Stimulated activated CD8-positive, alpha-beta memory T cell treated with anti-CD3 and anti-CD28 coated beads, Interleukin-2, amount 100 ng/mL, for 1 hour (primary cell): ENCODE results near the gene AGBL4.

Source experiments
- DNase-seq, 2 donors: peaks; one replicate each; pipeline ENCODE4 v3.0.0-alpha.2; 2020; ENCODE audit warnings: low read depth in 2 of 2

AGBL4 gene

GRCh38 chr1:49694251-49694827 is 329.4 kb downstream of the AGBL4 start:
- DNase-seq: no peak

DNA sequence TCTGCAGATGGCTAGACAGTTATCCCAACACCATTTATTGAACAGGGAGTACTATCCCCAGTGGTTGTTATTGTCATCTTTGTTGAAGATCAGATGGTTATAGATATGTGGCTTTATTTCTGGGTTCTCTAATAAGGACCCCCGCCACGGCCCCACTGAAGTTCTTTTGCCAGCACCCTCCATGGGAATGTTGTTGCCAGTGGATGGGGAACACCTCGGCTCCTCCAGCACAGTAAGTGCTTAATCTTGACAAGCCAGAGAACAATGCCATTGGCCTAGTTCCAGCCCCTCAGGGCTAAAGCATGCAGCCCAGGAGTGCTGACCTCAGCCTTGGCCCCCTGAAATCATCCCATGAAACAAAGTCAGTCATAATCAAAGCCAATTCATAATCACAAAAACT is 337.6 kb downstream of the AGBL4 start:
- DNase-seq: no peak

GRCh38 chr1:49677706-49678105 is 346.0 kb downstream of the AGBL4 start:
- DNase-seq: no peak

GRCh38 chr1:49651136-49651535 is 372.6 kb downstream of the AGBL4 start:
- DNase-seq: no peak

GRCh38 chr1:49630156-49630555 is 393.6 kb downstream of the AGBL4 start:
- DNase-seq: no peak

DNA sequence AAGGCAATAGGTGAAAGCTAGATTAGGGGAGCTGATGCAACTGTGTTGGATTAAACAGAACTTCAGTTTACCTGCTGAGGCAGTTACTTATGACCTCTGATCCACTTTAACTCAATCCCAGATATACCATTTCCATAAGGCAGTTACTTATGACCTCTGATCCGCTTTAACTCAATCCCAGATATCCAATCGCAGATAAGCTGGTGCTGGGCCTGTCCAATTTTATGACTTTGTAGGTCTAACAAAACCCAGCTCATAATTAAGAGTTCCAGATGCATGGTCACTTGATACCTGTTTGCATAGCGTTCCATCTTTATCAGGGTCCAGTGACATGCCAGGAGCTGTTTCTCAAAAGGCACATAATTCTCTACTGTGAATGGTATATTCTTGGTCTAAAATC is 396.0 kb downstream of the AGBL4 start:
- no peak for DNase-seq

DNA sequence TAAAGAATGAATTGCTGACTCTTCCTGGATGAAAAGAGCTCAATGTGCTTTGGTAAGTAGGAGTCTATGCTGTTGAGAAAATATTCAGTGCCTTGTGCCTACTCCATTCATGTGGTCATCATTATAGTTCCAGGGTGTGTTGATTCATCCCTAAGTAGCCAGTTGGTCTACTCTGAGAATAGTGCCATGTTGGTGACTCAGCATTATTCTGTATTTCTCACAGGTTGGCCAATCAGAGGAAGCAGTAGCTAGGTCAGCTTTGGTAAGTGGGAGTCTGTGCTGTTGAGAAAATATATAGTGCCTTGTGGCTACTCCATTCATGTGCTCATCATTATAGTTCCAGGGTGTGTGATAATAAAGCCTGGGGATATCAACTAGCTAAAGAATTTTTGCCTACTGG is 397.3 kb downstream of the AGBL4 start:
- no peak for DNase-seq

DNA sequence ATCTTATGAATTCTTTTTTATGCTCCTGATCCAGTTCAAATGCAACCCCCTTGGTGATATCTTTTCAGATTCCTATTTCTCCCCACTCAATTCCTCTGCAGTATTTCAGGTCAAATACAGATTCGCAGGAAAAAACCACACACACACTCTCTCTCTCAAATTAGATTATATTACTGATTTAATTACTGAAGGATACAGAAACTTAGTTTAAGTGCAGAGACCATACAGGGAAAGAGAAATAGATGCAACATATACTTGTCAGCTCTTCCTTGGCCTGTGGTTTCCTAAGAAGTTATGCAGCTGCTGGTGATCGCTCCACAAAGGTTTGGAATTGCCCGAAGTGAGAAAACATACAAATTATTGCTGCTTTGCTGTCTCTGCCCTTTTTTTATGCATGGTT is 400.9 kb downstream of the AGBL4 start:
- DNase-seq: no peak

DNA sequence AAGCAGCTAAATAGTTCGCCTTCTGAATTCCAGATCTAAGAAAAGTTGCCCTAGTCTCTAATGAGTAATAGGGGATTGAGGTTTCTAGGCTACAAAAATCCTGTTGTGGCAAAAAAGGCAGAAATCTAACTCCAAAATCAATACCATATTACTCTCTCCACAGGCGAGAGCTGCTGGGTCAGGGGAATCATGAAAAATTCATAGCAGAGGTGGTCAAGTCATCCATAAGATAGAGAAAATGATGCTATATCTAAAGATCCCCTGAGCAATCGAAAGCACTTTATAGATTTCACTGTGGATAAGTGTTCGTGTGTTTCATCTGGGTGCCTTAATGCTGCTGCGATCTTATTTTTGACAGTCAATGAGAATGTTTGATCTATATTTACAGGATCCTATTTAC is 417.7 kb downstream of the AGBL4 start:
- DNase-seq: no peak

DNA sequence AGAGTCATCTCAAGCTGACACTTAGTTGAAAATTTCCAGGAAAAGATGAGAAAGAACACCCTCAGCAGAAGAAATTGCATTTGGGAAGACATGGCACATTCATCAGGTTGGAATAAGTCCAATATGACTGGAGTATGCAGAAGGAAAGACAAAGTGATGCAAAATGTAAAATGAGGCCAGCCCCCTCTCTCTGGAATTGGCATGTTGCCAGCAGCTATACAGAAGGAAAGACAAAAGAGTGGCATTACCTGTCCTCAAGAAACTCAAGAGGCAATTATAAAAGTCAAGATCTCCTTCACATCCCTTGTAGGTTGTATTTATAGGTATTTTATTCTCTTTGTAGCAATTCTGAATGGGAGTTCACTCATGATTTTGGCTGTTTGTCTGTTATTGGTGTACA is 426.3 kb downstream of the AGBL4 start:
- no peak for DNase-seq

GRCh38 chr1:49576327-49576901 is 447.3 kb downstream of the AGBL4 start:
- DNase-seq: no peak

DNA sequence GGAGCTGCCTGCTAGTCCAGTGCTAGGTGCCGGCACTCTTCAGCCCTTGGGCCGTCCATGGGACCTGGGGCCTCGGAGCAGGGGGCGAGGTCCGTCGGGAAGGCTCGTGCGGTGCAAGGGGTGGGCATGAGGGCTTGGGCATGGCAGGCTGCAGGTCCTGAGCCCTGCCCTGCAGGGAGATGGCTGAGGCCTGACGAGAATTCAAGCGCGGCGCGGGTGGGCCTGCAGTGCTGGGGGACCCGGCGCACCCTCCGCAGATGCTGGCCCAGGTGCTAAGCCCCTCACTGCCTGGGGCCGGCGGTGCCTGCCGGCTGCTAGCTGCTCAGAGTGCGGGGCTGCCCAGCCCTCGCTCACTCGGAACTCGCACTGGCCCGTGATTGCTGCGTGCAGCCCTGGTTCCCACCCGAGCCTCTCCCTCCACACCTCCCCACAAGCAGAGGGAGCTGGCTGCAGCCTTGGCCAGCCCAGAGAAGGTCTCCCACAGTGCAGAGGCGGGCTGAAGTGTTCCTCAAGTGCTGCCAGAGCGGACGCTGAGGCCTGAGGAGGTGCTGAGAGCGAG is 467.0 kb downstream of the AGBL4 start:
- no peak for DNase-seq

DNA sequence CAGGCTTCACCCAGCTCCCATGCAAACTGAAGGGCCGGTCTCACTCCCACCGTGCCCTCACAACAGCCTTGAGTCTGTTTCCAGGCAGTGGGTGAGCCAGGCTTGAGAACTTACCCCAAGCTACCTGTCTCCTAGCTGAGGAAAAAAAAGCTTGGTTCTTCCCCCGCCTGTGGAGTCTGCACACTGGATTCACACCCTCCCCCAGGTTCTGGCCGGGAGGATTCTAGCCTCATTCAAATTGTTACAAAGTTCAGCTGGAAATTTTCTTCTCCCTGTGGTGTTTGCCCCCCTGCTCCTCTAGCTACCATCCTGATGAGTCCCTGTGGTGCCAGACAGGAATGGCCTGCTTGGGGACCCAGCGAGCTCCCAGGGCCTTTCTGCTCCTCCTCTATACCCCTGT is 471.7 kb downstream of the AGBL4 start:
- no peak for DNase-seq

DNA sequence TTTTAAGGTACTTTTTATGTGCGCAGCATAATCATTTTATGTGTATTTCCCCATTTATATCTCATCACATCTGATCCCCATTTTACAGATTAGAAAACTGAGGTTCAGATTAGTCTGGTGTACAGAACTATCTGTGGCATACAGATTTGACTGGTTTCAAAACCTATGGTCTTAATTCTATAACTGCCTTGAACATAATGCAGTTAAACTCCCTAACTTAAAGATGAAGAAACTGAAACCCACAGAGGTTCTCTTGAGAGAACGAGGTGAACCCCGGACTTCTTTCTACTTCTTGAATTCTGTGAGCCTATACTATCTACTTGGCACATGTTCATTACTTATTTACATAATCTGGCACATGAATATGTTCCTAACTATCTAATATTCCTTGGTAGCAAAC is 479.1 kb downstream of the AGBL4 start:
- DNase-seq: no peak

- DNase-seq: no peak
Observed at GRCh38 chr1:49541096-49541752, 482.5 kb downstream of the AGBL4 start.

GRCh38 chr1:49527606-49528305 is 496.0 kb downstream of the AGBL4 start:
- DNase-seq: no peak

GRCh38 chr1:49526672-49527071 is 497.1 kb downstream of the AGBL4 start:
- no peak for DNase-seq

GRCh38 chr1:49523764-49524163 is 500.0 kb downstream of the AGBL4 start:
- no peak for DNase-seq

- no peak for DNase-seq
Observed at GRCh38 chr1:49466961-49467360, 556.8 kb downstream of the AGBL4 start.

- DNase-seq: no peak
Observed at GRCh38 chr1:49465486-49466185, 558.1 kb downstream of the AGBL4 start.

DNA sequence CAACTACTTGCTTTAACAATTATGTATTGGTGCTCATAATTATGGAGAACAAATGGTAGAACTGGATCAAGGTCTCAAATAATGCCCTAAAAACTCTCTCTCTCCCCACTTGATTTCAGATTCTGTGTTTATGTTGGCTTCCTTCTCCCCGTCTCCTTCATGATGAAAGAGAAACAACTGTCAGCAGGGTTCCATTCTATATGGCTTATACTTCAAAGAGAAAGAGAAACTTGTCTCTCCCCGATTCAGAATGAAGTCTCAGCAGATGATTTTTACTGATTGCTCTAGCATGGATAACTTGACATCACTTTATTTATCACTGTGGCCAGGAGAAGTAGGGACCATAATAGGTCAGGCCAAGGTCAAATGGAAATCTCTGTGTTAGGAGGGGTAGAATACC is 575.6 kb downstream of the AGBL4 start:
- DNase-seq: no peak

DNA sequence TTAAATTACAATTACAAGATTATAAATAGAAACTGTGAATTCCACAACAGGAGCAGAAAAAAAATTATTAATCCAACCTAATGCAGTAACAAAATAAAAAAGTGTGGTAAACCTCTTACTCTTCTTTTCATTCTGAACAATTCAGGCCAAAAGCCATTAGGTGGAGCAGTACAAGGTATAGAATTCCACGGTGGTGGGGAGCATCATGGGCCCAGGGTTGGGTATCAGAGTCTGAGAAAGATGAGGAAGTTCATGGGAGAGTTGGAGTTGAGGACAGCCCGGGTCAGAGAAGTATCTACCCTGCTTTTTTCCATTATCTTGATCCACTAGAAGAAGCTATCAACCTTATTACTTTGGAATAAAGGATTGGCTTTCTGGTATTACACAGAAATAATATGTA is 586.9 kb downstream of the AGBL4 start:
- no peak for DNase-seq
